ENCODE results near the gene DPP10. TPM values are rescaled to one million over a fixed set of nuclear protein-coding genes. Genes with fewer than 3 reads are reported as not detected.

The DPP10 gene
- total and polyA plus RNA-seq, 10 of the 15 experiments (the other 5 are each of a cell fraction or from before 2014, with no cell fraction given), result not detected

GRCh38 chr2:114546531-114546930 is 104.1 kb downstream of the DPP10 start:
- H3K4me1 ChIP-seq (ENCODE audit: control insufficient read depth, insufficient read depth, low read length), result no peaks in the 10 kb centered on the region
- no peak overlapping the region for H2AFZ ChIP-seq (ENCODE audit: control insufficient read depth, low read depth, low read length)
- no peaks in the 10 kb centered on the region for H4K20me1 ChIP-seq (ENCODE audit: control insufficient read depth, insufficient read depth)
- H3K36me3 ChIP-seq (ENCODE audit: control insufficient read depth in 2 of 2, insufficient read depth in 2 of 2, low read length in 1 of 2), result no peaks in the 10 kb centered on the region
- DNase-seq (ENCODE audit: low read depth, low spot score) (no peak), ATAC-seq (no peak), FAIRE-seq (no peak)
- BruUV-seq (replicated peaks), result no TSS peak
- no peak overlapping the region for H3K4me2 ChIP-seq (ENCODE audit: control insufficient read depth, insufficient read depth)
- in situ Hi-C loops (cut with MboI) (no loop called here), intact Hi-C loops (cut with micrococcal nuclease; ENCODE audit: unreplicated experiment) (no loop called here)
- no peak overlapping the region for H3K4me3 ChIP-seq
- H3K27me3 ChIP-seq (replicated peaks in 1 of 2; ENCODE audit: control insufficient read depth in 2 of 2, insufficient read depth in 2 of 2, low read length in 1 of 2), result no peaks in the 10 kb centered on the region
- WGBS (ENCODE audit: insufficient coverage, insufficient replicate concordance, low lambda C conversion rate, missing lambda C conversion rate), result 3% methylated on average over 3 of the region's 3 CpGs
- H3K27ac ChIP-seq (ENCODE audit: control insufficient read depth, insufficient read depth), result no peak overlapping the region
- TF ChIP-seq USF2 (IDR thresholded peaks at IDR 0.05; ENCODE audit: borderline replicate concordance, low read depth, low read length) (no peak), EZH2 (IDR thresholded peaks at IDR 0.05; ENCODE audit: borderline replicate concordance, control insufficient read depth, low read depth, low read length) (no peak), DPF2 (IDR thresholded peaks at IDR 0.05) (no peak), HCFC1 (IDR thresholded peaks at IDR 0.05; ENCODE audit: low read length) (no peak), SMC3 (IDR thresholded peaks at IDR 0.05; ENCODE audit: borderline replicate concordance, low read length) (no peak), SPI1 (IDR thresholded peaks at IDR 0.05; ENCODE audit: borderline replicate concordance, insufficient read depth, low read depth, low read length) (no peak), ZNF24 (IDR thresholded peaks at IDR 0.05) (no peak), ZNF217 (IDR thresholded peaks at IDR 0.05) (no peak), SREBF2 (IDR thresholded peaks at IDR 0.05; ENCODE audit: low read length) (no peak), CBX5 (IDR thresholded peaks at IDR 0.05; ENCODE audit: low read depth) (no peak), SIX5 (IDR thresholded peaks at IDR 0.05; ENCODE audit: low read depth, low read length, severe bottlenecking) (no peak), SRF (IDR thresholded peaks at IDR 0.05; ENCODE audit: low read depth in 2 of 2, low read length in 2 of 2) (no peak), POLR2AphosphoS2 (IDR thresholded peaks at IDR 0.05; ENCODE audit: low read depth, low read length) (no peak)
- TF ChIP-seq, protein P1, sequence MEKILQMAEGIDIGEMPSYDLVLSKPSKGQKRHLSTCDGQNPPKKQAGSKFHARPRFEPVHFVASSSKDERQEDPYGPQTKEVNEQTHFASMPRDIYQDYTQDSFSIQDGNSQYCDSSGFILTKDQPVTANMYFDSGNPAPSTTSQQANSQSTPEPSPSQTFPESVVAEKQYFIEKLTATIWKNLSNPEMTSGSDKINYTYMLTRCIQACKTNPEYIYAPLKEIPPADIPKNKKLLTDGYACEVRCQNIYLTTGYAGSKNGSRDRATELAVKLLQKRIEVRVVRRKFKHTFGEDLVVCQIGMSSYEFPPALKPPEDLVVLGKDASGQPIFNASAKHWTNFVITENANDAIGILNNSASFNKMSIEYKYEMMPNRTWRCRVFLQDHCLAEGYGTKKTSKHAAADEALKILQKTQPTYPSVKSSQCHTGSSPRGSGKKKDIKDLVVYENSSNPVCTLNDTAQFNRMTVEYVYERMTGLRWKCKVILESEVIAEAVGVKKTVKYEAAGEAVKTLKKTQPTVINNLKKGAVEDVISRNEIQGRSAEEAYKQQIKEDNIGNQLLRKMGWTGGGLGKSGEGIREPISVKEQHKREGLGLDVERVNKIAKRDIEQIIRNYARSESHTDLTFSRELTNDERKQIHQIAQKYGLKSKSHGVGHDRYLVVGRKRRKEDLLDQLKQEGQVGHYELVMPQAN (conservative IDR thresholded peaks at IDR 0.05), result no peak
- TF ChIP-seq, protein P2, sequence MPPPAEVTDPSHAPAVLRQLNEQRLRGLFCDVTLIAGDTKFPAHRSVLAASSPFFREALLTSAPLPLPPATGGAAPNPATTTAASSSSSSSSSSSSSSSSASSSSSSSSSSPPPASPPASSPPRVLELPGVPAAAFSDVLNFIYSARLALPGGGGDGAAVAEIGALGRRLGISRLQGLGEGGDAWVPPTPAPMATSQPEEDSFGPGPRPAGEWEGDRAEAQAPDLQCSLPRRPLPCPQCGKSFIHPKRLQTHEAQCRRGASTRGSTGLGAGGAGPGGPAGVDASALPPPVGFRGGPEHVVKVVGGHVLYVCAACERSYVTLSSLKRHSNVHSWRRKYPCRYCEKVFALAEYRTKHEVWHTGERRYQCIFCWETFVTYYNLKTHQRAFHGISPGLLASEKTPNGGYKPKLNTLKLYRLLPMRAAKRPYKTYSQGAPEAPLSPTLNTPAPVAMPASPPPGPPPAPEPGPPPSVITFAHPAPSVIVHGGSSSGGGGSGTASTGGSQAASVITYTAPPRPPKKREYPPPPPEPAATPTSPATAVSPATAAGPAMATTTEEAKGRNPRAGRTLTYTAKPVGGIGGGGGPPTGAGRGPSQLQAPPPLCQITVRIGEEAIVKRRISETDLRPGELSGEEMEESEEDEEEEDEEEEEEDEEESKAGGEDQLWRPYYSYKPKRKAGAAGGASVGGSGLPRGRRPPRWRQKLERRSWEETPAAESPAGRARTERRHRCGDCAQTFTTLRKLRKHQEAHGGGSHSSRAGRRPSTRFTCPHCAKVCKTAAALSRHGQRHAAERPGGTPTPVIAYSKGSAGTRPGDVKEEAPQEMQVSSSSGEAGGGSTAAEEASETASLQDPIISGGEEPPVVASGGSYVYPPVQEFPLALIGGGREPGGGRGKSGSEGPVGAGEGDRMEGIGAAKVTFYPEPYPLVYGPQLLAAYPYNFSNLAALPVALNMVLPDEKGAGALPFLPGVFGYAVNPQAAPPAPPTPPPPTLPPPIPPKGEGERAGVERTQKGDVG (CRISPR knock-in tag; IDR thresholded peaks at IDR 0.05), result no peak
- TF ChIP-seq, protein P3, sequence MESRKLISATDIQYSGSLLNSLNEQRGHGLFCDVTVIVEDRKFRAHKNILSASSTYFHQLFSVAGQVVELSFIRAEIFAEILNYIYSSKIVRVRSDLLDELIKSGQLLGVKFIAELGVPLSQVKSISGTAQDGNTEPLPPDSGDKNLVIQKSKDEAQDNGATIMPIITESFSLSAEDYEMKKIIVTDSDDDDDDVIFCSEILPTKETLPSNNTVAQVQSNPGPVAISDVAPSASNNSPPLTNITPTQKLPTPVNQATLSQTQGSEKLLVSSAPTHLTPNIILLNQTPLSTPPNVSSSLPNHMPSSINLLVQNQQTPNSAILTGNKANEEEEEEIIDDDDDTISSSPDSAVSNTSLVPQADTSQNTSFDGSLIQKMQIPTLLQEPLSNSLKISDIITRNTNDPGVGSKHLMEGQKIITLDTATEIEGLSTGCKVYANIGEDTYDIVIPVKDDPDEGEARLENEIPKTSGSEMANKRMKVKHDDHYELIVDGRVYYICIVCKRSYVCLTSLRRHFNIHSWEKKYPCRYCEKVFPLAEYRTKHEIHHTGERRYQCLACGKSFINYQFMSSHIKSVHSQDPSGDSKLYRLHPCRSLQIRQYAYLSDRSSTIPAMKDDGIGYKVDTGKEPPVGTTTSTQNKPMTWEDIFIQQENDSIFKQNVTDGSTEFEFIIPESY (IDR thresholded peaks at IDR 0.05), result no peak
- ChIA-PET SMC1A (ENCODE audit: uncharacterized antibody, unreplicated experiment) (no interaction called here), RAD21 (ENCODE audit: unreplicated experiment) (no interaction called here), CTCF (no interaction called here), POLR2A (no interaction called here)
- no peaks in the 10 kb centered on the region for H3K9me3 ChIP-seq (replicated peaks; ENCODE audit: control insufficient read depth, insufficient read depth, low read length)
- no peaks in the 10 kb centered on the region for H3K79me2 ChIP-seq (ENCODE audit: control insufficient read depth, insufficient read depth, low read length)
- H3K9ac ChIP-seq (ENCODE audit: control insufficient read depth, insufficient read depth, low read length), result no peak overlapping the region

All from GM12878 (cell line).